Stimulated activated CD4-positive, alpha-beta T cell treated with anti-CD3 and anti-CD28 coated beads, Interleukin-2, amount 100 ng/mL, for 4 hours (primary cell): ENCODE results near the gene DSG3.
"Not testable (repeated sequence)": the region's sequence is repeated elsewhere in the genome, so short reads cannot be mapped to it uniquely, and the experiment has no call there.

Experiments used
- DNase-seq: peaks from one replicate; pipeline ENCODE4 v3.0.0-alpha.2; 2020; ENCODE audit warnings: low read depth

DSG3 gene

DNA sequence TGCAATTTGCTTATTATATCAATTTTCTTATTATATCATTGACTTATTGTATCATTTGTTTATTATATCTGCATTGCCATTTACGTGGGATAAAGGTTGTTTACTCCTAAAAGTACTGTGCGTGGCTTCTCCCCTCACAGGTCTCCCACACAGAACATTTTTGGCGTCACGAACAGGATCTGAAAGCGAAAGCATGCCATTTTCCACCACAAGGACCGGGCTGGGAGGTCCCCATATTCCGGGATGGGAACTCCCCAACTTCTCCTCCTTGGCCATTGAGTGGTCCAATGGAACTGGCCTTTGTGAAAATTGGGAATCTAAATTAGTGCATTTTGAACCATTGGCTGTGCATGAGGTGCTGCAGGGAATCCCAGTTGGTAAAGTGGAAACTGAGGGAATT lies 45.6 kb downstream of the DSG3 start:
- no peak for DNase-seq

DNA sequence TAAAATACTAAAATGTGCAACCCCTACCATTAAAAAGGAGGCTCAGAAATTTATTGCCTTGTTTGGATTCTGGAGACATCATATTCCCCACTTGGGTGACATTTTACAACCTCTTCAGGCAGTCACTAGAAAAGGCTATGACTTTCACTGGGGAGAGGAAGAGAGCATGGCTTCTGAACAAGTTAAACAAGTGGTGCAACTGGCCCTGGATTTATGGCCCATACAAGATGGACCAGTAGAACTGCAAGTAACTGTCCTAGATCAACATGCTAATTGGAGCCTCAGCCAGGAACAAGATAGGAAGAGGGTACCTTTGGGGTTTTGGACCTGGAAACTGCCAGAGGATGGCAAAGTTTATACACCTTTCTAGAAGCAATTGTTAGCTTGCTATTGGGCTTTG lies 46.4 kb downstream of the DSG3 start:
- no peak for DNase-seq

DNA sequence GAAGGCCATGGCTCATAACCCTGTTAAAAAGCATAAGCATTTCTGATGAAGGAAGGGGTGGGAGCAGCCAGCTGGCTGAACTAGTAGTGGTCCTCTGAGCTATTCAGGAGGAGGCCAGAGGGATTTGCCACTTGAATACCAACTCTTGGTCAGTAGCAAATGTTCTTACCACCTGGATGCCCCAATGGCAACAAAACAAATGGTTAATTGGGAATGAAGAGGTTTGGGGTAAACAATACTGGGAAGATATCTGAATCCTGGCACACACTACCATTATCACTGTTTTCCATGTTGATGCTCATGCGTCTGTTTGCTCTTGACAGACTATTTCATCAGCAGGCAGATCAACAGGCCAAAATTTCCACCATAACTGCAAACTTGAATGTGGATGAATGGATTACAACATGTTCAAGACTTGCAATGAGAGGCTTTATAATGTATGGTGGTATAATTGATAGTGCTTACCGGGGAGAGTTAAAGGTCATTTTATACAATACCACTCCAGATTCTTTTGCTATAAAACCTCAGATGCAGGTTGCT lies 47.2 kb downstream of the DSG3 start:
- DNase-seq: not testable (repeated sequence)

DNA sequence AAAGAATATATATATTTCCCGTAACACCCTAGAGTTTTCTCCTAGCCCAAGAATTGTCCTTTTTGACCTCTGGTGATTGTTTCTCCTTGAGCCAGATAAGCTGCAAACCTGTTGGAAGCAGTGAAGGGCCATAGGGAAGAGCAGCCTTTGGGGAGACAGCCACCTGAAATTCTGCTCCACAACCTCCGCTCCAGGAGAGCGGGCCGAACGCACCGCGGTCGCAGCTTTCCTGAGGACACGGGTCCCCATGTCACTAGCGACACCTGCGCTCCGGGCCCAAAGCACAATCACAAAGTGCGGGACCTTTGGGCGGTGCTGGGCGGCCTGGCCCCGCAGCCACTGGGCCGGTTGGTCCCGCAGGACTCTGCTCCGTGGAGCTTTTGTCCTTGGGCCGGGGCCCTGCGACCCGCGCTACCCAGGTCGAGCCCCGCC lies 49.9 kb downstream of the DSG3 start:
- no peak for DNase-seq

DNA sequence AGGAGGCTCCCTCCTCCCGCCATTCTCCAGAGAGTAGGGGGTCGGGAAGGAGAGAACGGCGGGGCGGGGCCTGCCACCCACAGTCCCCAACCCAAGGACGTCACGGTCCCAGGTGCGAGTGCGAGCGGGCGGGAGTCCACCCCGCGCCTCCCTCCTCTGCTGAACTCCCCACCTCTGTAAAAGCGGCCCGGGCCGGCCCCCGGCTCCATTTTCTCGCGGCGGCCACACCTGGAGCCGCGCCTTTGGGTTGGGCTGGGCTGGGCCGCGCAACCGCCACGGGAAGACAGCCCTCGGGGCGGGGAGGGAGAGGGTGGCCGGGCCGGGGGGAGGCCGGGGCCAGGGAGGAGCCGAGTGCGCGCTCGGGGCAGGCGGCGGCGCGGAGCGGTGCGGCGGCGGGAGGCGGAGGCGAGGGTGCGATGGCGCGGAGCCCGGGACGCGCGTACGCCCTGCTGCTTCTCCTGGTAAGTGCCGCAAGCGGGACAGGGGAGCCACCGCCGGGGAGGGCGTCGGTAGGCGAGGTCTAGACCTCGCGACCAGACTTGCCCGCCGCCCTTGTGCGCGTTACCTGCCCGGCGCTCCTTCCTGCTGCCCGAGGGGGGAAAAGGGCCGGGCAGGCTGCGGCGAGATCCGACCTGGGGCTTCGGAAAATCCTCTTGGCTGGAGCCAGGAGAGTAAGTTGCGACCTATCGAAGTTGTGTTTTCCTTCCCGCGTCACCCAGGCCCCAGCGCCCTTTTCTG lies 50.5 kb downstream of the DSG3 start, which contains the start of gene DSG2:
Gene DSG2 (plus strand): TSS at position 342 of the 738 bp plus-strand sequence. CDS start 75 bp downstream, at position 417.
- DNase-seq: no peak

DNA sequence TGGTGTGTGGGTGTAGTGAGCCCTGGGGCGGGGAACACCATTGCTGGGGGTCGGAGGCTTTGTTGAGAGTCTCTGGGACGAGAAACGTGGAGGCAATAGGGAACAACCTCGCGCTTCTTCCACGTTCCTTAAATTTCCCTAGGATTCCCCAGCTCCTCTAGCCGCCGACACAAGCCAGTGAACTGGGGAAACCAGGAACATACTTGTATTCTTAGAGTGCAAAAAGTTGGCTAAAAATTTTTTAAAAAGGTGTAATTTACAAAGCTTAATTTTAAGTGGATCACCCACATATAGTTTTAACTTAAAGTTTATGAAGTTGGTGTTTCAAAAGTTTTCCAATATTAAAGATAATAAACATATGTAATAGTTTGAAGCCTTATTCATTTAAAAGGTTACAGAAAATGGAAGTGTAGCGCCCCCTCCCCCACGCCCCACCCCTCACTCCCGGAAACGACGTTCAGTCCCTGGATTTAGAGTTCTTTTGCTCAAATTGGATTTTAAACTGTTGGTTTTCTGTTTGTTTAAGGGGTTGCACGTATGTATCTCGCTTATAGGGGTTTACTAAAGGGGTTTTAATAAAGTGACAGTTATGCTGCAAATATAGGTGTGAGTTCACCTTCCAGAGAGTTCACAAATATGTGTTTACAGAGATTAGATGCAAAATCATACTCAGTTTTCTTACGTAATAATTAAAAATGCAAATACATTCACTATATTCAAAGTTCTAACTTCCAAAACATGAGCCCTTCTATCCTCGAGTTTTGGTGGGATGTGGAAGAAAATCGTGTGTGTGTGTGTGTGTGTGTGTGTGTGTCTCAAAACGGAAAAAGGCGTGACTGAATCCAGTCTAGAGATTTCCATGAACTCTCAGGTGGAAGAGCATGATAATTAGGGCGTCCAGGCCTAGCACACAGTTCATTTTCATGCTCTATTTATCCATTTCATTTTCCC lies 51.3 kb downstream of the DSG3 start:
- no peak for DNase-seq

DNA sequence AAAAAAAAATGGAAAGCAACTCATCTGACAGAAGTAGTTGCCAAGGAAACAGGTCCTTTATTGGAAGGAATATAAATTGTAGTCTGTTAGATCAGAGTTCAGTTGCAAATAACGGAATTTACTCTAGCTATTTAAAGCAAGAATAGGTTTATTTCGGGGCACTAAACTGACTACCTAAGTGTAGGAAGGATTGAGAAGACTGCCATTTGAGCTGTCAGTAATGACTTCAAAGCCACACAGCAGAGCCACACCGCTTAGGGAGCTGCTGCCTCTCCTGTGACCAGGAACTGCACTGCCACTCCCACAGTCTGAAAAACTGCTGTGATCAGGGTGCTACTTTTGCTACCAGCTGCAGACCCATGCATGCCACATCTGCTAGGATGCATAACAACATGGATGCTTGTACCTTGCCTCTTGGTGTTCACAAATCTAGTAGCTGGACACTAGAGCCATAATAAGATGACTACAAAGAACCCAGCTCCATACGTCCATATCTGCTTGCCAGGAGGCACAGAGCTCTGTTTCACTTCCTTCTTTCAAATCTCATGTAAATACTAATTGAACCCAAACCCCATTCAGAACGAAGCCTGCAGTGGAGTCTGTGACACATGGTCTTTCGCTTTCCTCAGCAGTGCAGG lies 52.6 kb downstream of the DSG3 start:
- DNase-seq: no peak

DNA sequence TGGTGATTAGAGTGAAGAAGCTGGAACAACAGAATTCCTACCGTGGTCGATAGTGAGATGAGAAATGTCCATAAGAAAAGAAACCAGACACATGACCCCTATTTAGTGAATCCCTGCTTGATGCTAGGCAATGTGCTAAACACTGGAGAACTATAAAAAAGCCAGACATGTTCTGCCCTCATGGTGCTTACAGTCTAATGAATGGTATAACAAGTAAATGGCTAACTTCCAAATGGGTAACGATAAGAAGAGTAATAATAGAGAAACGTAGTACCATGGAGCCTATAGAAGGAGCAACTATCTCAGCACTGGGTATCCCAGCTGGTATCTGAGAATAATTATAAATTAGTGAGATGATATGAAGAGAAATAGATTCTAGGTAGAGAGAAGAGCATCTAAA lies 55.5 kb downstream of the DSG3 start:
- no peak for DNase-seq

DNA sequence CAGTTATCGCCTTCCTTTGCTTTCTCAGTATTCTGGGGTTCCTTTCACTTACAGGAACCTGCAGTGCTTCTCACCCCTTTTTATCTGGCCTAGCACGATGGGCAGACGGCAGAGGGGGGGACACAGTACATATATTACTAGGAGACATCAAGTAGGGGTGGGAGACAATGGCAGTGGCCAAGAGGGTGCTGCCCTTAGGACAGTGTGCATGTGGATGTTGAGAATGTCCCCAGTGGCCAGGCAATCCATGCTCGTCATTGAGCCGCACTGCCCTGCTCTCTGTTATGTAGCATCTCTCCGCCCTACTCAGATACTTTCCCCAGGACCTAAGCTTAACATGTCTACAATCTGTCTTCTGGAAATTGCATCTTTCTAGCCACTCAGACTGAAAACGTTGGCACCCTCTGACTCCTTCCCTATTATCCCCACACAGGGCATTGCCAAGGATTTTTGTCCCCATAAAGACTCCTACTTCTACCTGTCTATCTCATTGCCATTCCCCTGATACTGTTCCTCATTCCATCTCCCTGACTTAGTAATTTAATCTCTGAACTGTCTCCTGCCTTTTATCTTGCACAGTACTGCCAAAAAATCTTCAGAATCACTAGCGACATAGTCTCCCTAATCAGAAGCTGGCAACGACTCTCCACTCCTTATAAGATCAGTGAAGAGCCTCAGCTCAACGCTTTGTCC lies 57.1 kb downstream of the DSG3 start:
- DNase-seq: no peak

DNA sequence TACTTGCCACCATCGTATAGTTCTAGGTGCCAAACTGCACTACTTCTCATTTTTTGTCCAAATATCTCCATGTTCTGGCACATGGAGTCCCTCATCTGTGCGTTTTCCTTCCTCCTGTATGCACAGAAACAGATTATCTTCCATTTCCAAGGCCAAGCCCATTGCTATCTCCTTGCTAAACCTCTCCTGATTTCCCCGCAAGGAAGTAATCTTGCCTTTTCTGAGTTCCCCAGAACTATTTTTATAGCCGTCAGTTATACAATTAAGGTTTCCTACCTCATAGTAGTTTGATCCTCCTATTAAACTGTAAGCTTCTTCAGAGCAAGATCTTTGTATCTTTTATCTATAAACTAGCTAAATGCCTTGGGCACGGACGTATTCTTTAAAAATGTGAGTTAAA lies 57.6 kb downstream of the DSG3 start:
- DNase-seq: no peak

DNA sequence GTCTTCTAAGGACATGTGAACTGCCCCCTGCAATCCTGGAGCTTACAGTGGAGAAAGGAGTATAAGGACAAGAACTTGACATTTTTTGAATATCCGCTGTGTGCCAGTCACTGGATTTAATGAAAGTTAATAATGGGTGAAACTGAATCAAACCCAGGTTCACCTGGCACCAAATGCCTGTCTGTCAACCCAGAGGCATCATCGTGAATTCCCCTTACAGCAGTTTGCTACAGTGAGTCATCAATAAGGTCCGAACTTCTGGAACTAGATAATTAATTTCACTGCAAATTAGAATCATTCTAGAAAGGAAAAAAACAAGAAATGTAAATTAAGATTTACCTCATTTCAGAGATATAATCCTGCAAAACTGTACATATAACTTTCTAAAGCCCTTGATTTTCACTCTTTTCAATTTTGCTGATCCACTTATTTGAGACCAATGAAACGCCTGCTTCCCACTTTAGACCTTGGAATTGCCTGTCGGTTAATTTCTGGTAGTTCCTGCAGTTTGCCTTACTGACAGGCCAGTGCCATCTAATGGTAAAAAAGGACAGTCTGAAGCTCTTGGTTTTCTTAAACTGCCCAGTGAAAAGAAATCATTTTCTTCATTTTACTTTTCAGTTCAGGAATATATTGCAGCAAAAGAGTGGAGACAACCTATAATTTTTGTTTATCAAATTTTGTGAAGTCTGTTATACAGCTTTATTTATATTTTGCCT lies 58.6 kb downstream of the DSG3 start:
- no peak for DNase-seq

DNA sequence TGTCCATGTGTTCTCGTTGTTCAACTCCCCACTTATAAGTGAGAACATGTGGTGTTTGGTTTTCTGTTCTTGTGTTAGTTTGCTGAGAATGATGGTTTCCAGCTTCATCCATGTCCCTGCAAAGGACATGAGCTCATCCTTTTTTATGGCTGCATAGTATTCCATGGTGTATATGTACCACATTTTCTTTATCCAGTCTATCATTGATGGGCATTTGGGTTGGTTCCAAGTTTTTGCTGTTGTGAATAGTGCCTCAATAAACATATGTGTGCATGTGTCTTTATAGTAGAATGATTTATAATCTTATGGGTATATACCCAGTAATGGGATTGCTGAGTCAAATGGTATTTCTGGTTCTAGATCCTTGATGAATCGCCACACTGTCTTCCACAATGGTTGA lies 59.6 kb downstream of the DSG3 start:
- not testable (repeated sequence) for DNase-seq

DNA sequence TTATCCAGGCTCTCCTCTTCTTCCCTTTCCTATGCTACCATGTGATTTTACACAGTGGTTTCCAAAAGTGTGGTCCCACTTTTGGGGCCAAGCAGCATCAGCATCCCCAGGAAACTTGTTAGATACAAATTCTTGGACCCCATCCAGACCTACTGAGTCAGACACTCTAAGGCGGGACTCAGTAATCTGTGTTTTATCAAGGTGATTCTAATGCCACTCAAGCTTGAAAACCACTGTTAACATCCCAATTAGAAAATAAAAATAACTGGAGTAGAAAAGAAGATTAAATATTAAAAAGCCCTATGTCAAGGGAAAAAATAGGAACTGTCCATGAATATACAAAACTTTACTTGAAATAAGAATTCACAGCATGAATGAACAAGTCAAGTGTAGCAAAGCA lies 61.2 kb downstream of the DSG3 start:
- no peak for DNase-seq

DNA sequence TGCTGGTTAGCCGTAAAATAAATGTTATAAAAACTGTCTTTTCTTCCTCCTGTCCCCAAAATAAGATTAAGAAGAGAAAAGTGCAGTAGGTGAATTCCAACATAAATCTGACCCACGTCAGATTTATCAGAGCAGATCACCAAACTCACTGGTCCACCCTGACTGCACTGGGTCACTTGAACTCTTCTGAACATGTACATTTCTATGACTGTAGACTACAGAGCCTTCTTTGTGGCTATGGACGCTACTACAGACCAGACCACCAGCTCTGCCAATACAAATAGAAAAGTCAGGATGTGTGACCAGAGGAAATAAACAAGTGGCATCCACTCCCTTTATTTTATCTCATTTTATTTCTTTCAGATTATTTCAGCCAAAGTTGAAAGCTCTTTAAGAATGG lies 62.0 kb downstream of the DSG3 start:
- no peak for DNase-seq

DNA sequence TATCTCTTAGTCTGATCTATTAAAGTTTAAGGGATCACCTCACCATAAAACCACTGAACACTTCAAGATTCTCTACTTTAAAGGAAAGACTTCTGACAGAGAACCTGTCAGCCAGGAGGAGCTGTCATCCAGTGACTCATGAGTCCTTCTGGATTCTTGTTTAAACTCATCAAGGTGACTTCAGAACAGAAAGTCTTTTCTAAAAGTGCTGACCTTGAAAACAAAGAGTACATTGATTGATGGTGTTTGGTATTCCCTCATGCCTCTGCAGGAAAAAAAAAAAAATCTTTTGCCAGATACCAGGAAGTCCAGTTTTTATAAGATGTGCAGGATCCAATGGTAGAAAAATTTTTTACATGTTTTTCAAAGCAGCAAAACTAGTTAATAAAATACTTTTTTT lies 62.8 kb downstream of the DSG3 start:
- no peak for DNase-seq

DNA sequence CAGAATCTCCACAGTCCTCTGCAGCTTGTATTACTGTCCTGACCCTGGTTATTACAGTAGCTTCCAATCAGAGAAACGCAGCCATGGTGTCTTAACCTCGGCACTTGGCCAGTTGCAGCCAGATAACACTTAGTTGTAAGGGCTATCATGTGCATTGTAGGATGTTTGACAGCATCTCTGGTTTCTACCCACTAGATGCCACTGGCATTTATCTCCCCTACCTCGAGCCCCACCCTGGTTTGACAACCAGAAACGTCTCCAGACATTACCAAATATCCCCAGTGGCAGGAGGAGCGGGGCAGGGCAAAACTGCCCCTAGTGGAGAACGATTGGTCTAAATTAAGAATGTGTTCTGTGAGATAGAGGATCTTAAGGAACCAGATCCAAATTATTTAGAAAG lies 63.6 kb downstream of the DSG3 start:
- DNase-seq: no peak

DNA sequence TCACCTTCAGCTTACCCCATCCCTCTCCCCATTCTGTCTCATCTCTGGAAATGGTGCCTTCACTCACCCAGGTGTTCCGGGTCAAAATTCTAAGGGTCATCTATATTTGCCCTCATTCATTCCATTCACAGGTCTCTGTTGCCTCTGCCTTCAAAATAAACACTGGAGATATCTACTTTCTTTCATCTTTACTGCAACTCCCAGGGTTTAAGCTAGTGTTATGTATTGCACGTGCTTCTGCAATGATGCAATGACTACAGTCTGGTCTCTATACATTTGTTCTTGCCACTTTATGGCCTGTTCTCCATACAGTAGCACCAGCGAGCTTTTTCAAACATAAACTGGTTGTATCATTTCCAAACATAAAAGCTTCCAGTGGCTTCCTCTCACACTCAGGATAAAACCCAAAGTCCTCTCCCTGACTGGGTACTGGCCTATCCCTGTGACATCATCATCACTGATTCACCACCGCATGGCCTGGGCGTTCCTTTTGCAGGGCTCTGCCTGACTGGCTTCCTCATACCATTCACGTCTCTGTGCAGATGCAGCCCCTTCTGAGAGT lies 64.7 kb downstream of the DSG3 start:
- DNase-seq: no peak

DNA sequence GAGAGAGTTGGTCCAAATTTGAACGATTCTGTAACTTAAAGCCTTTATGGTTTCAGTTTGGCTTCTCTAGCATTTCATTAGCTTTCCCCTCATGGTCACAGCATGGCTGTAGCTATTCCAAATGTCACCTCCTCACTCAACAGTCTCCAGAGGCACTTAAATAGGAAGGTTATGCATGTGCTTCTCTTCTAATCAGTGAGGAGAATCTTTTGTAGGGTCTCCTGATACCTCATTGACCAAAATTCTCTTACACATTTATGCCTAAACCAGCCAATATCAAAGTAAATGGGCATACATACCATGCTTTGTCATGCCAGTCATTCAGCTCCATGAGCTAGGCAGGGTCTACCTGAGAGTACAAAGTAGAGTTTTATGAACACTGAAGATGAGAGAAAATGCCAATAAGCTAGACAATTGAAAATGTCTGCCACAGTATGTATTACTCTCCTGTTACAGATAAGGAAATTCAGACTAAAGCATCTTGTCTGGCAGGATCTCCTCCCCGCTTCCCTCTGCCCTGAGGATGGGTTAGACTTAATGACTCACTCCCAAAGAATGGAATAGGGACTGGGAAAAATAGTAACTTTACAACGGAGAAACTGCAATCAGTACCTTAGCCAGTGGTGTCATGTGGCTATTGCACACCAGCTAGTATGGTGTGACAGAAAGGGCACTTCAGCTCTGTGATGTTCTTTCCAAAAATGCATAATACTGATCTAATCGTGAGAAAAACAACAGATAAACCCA lies 65.8 kb downstream of the DSG3 start:
- DNase-seq: no peak

DNA sequence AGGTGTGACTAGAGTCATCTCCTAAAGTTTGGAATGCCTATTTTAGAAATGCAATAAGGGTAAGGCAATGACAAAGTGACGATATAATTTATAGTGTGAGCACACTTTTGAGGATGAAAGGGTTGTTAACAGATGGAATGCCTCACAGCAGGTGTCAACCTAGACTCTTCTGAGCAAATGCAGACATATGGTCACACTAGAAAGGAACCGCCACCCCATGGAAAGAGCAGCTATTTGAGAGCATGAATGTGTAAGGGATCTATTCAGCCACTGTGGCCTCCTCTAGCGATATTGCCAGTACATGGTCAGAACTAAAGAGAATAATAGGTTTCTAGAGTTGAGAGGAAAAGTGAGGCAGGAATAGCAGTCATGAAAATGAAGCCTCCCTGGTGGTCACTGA lies 68.9 kb downstream of the DSG3 start:
- no peak for DNase-seq

DNA sequence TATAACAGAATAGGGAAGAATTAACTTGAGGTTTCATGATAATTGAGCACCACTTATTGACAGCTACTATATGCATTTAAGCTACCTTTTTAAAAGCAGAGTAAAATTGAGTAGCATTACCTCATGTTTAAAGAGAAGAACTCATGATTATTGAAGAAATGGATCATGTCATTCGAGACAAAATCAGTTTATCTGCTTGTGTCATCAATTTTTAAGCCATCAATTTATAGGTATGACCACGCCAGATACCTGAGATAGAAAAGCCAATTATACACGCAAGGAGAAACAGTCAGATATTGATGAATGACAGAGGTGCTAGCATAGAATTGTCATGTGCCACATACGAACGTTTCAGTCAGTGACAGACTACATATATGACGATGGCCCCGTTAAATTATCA lies 78.8 kb downstream of the DSG3 start:
- no peak for DNase-seq
